OCI-LY1 (cell line): ENCODE data around the gene THAP9.

Experiments used
- CTCF ChIP-seq: fragments of 200-600 bp; sonication (generic), shearing (Covaris generic); IDR thresholded peaks from 2 replicates; pipeline ENCODE4 v1.5.1; 2017; ENCODE audit warnings: mild to moderate bottlenecking, antibody characterized with exemption, low read length, moderate library complexity, mixed read lengths
- EZH2 ChIP-seq: fragments of 200-600 bp; sonication (generic), shearing (Covaris generic); IDR thresholded peaks from 2 replicates; pipeline ENCODE4 v1.8.0; 2017; ENCODE audit warnings: borderline replicate concordance, mixed run types, mild to moderate bottlenecking, antibody characterized with exemption, low read length, moderate library complexity, mixed read lengths

- no peak for TF ChIP-seq CTCF
- no peak for TF ChIP-seq EZH2
These were observed 38.9 kb downstream of the THAP9 start for GRCh38 chr4:82939414-82939813.
